ENCODE data around the gene APPL1. TPM values are rescaled to one million over a fixed set of nuclear protein-coding genes. Genes with fewer than 3 reads are reported as not detected.

APPL1 gene
- total and polyA plus RNA-seq, 2 experiments from 2014 or later = 35.6 to 55.8 TPM

GRCh38 chr3:57194641-57195040, 32.9 kb upstream of the APPL1 start:
- in situ Hi-C loops (cut with MboI) = no loop called here
- H3K9me2 ChIP-seq (ENCODE audit: insufficient read depth) = no peaks in the 10 kb centered on the region
- H3K4me2 ChIP-seq (ENCODE audit: unreplicated experiment) = no peak overlapping the region
- H3K9me3 ChIP-seq (ENCODE audit: low read depth) = no peaks in the 10 kb centered on the region
- DNase-seq = no peak
- H3K79me2 ChIP-seq (ENCODE audit: insufficient read depth) = no peaks in the 10 kb centered on the region
- no peaks in the 10 kb centered on the region for H3K36me3 ChIP-seq (ENCODE audit: low read depth)
- 76 to 84% methylated on average over 4 of the region's 4 CpGs for WGBS, 2 experiments (ENCODE audit: low coverage in 1 of 2, low lambda C conversion rate in 2 of 2, missing lambda C conversion rate in 2 of 2)
- no peak overlapping the region for H2AFZ ChIP-seq
- TF ChIP-seq EZH2 (IDR thresholded peaks at IDR 0.05; ENCODE audit: insufficient read depth, poor library complexity, severe bottlenecking) (no peak), EZH2phosphoT487 (IDR thresholded peaks at IDR 0.05; ENCODE audit: insufficient read depth, low read depth) (no peak)
- no peaks in the 10 kb centered on the region for H3F3A ChIP-seq (ENCODE audit: insufficient read depth)
- H3K27me3 ChIP-seq (replicated peaks; ENCODE audit: insufficient read depth) = no peaks in the 10 kb centered on the region
- no peaks in the 10 kb centered on the region for H3K4me1 ChIP-seq (ENCODE audit: insufficient read depth)
- H3K4me3 ChIP-seq = no peak overlapping the region
- H3K27ac ChIP-seq = no peak overlapping the region
- H4K20me1 ChIP-seq (ENCODE audit: insufficient read depth) = no peaks in the 10 kb centered on the region
- H3K9ac ChIP-seq = no peak overlapping the region

GRCh38 chr3:57199895-57200297, 27.6 kb upstream of the APPL1 start, which contains the start of gene HESX1:
Gene HESX1, minus strand, starts transcription at chr3:57199978. Its CDS starts 60 bp downstream, at chr3:57199918.
- no peaks in the 10 kb centered on the region for H3K79me2 ChIP-seq (ENCODE audit: insufficient read depth)
- no peak within 1 kb of the TSS for H3K9ac ChIP-seq
- in situ Hi-C loops (cut with MboI) = no loop called here
- no peak within 1 kb of the TSS for H3K4me2 ChIP-seq (ENCODE audit: unreplicated experiment)
- no peaks in the 10 kb centered on the region for H4K20me1 ChIP-seq (ENCODE audit: insufficient read depth)
- no peak for TF ChIP-seq EZH2phosphoT487 (IDR thresholded peaks at IDR 0.05; ENCODE audit: insufficient read depth, low read depth)
- TF ChIP-seq EZH2 (IDR thresholded peaks at IDR 0.05; ENCODE audit: insufficient read depth, poor library complexity, severe bottlenecking) = no peak
- no peaks in the 10 kb centered on the region for H3K9me3 ChIP-seq (ENCODE audit: low read depth)
- no peaks in the 10 kb centered on the region for H3K9me2 ChIP-seq (ENCODE audit: insufficient read depth)
- no peak for DNase-seq
- H3K36me3 ChIP-seq (ENCODE audit: low read depth) = no peaks in the 10 kb centered on the region
- H3K27ac ChIP-seq = no peak within 1 kb of the TSS
- no peaks in the 10 kb centered on the region for H3K4me1 ChIP-seq (ENCODE audit: insufficient read depth)
- H3K27me3 ChIP-seq (replicated peaks; ENCODE audit: insufficient read depth) = no peaks in the 10 kb centered on the region
- H3K4me3 ChIP-seq = no peak within 1 kb of the TSS
- 69 to 79% methylated on average over 4 of the region's 4 CpGs for WGBS, 2 experiments (ENCODE audit: low coverage in 1 of 2, low lambda C conversion rate in 2 of 2, missing lambda C conversion rate in 2 of 2)
- H2AFZ ChIP-seq = no peak within 1 kb of the TSS
- H3F3A ChIP-seq (ENCODE audit: insufficient read depth) = no peaks in the 10 kb centered on the region

GRCh38 chr3:57206423-57206822, 21.1 kb upstream of the APPL1 start:
- WGBS, 2 experiments (ENCODE audit: low coverage in 1 of 2, low lambda C conversion rate in 2 of 2, missing lambda C conversion rate in 2 of 2) = 97 to 98% methylated on average over 2 of the region's 2 CpGs
- Histone ChIP-seq H3K4me3 (no peak overlapping the region), H3K27ac (no peak overlapping the region), H3K27me3 (replicated peaks; ENCODE audit: insufficient read depth) (no peaks in the 10 kb centered on the region), H3K79me2 (ENCODE audit: insufficient read depth) (no peaks in the 10 kb centered on the region), H3K9me3 (ENCODE audit: low read depth) (no peaks in the 10 kb centered on the region), H4K20me1 (ENCODE audit: insufficient read depth) (no peaks in the 10 kb centered on the region), H3K4me1 (ENCODE audit: insufficient read depth) (no peaks in the 10 kb centered on the region), H2AFZ (no peak overlapping the region), H3F3A (ENCODE audit: insufficient read depth) (no peaks in the 10 kb centered on the region), H3K36me3 (ENCODE audit: low read depth) (no peaks in the 10 kb centered on the region), H3K4me2 (ENCODE audit: unreplicated experiment) (no peak overlapping the region), H3K9me2 (ENCODE audit: insufficient read depth) (no peaks in the 10 kb centered on the region), H3K9ac (no peak overlapping the region)
- in situ Hi-C loops (cut with MboI) = no loop called here
- no peak for DNase-seq
- TF ChIP-seq EZH2 (IDR thresholded peaks at IDR 0.05; ENCODE audit: insufficient read depth, poor library complexity, severe bottlenecking) = no peak
- TF ChIP-seq EZH2phosphoT487 (IDR thresholded peaks at IDR 0.05; ENCODE audit: insufficient read depth, low read depth) = no peak

GRCh38 chr3:57221883-57222282, 5.6 kb upstream of the APPL1 start:
- Histone ChIP-seq H3K4me2 (ENCODE audit: unreplicated experiment) (no peak overlapping the region), H3K9me3 (ENCODE audit: low read depth) (no peaks in the 10 kb centered on the region), H3F3A (ENCODE audit: insufficient read depth) (peaks cover 5% of the 10 kb centered on the region; the same call in 1 of the 2 replicates), H3K9ac (no peak overlapping the region), H3K9me2 (ENCODE audit: insufficient read depth) (no peaks in the 10 kb centered on the region), H3K79me2 (ENCODE audit: insufficient read depth) (no peaks in the 10 kb centered on the region), H3K27ac (no peak overlapping the region), H3K4me1 (ENCODE audit: insufficient read depth) (peaks cover 16% of the 10 kb centered on the region; the same call in 1 of the 2 replicates), H3K4me3 (no peak overlapping the region), H3K27me3 (replicated peaks; ENCODE audit: insufficient read depth) (no peaks in the 10 kb centered on the region), H2AFZ (no peak overlapping the region), H4K20me1 (ENCODE audit: insufficient read depth) (no peaks in the 10 kb centered on the region), H3K36me3 (ENCODE audit: low read depth) (no peaks in the 10 kb centered on the region)
- TF ChIP-seq EZH2 (IDR thresholded peaks at IDR 0.05; ENCODE audit: insufficient read depth, poor library complexity, severe bottlenecking) = no peak
- no peak for TF ChIP-seq EZH2phosphoT487 (IDR thresholded peaks at IDR 0.05; ENCODE audit: insufficient read depth, low read depth)
- 17 to 22% methylated on average over 2 of the region's 2 CpGs for WGBS, 2 experiments (ENCODE audit: low coverage in 1 of 2, low lambda C conversion rate in 2 of 2, missing lambda C conversion rate in 2 of 2)
- in situ Hi-C loops (cut with MboI) = loop anchor here (10.0 kb wide), 1 partner anchor 127 kb away; no protein-coding TSS in a partner anchor
- peak; percentile 61 for DNase-seq
